GM19351 (cell line): ENCODE measurements around the gene SMIM41.
A peak's percentile ranks its signal among the peaks of the same experiment; 100 is the strongest.

Experiments
- ATAC-seq: cut with Tn5 transposase; IDR thresholded peaks from one replicate; pipeline ENCODE4 v1.9.1; 2021; ENCODE audit warnings: mild to moderate bottlenecking, moderate library complexity; ENCODE audit not compliant: unreplicated experiment

Gene SMIM41

GRCh38 chr12:52063082-52063924, 16.2 kb upstream of the SMIM41 start:
- ATAC-seq: no peak

DNA sequence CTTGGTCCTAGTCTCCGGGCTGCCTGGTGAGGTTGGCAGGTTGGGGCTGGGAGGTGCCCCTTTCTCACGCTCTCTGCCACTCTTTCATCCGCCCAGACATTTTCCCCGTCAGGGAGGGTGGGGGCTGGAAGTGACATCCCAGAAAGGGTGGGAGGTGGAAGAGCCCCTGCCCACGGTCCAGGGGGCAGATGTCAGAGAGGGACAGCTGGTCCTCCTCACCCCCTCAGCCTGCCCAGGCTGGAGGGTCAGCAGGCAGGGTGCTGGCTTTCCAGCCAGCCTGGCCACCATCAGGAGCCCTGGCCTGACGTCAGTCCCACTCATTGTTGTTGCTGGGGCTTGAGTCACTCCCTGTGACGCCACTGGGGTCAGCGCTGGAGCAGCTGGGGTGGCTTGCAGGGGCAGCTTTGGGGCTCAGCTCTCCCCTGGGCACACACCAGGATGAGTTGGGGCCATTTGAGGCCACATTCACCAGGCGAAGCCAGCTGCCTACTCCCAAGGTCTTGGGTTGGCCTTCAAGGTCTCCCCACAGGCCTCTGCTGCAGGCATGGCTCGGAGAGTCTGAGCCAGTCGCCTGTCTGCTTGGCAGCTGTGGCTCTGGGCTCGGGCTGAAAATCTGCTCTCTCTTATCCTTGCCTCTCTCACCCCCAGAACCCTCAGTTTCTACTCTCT, 15.4 kb upstream of the SMIM41 start:
- ATAC-seq: no peak

DNA sequence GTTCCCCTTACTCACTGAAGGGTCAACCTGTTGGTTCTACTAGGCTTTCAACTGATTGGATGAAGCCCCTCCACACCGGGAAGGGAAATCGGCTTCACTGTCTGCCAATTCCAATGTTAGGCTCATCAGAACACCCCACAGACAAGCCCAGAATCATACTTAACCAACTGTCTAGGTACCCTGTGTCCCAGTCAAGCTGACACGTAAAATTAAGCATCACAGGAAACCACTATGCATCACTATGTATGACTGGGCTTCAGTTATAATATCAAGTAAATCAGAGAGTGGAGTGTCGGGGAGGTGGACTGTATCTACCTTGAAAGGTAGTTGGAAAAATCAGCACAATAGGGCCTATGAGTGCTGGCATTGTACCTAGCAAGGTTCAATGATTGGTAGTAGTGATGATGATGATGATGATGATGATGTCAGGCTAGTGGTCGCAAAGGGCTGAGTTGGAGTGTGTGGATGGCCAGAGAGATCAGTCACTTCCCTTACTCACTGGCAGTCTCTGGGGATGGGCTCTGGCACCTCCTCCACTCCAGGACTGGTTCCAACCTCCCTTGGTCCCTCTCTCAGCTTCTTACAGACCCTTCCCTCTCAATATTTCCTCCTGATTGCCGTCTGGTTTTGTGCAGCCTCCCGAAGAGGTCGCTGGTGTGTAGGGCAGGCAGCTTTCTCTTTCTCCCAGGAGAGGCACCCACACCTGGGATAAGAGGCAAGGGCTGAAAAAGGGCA, 13.0 kb upstream of the SMIM41 start:
- ATAC-seq: no peak

- ATAC-seq: no peak
Observed at GRCh38 chr12:52067081-52067374, 12.5 kb upstream of the SMIM41 start.

DNA sequence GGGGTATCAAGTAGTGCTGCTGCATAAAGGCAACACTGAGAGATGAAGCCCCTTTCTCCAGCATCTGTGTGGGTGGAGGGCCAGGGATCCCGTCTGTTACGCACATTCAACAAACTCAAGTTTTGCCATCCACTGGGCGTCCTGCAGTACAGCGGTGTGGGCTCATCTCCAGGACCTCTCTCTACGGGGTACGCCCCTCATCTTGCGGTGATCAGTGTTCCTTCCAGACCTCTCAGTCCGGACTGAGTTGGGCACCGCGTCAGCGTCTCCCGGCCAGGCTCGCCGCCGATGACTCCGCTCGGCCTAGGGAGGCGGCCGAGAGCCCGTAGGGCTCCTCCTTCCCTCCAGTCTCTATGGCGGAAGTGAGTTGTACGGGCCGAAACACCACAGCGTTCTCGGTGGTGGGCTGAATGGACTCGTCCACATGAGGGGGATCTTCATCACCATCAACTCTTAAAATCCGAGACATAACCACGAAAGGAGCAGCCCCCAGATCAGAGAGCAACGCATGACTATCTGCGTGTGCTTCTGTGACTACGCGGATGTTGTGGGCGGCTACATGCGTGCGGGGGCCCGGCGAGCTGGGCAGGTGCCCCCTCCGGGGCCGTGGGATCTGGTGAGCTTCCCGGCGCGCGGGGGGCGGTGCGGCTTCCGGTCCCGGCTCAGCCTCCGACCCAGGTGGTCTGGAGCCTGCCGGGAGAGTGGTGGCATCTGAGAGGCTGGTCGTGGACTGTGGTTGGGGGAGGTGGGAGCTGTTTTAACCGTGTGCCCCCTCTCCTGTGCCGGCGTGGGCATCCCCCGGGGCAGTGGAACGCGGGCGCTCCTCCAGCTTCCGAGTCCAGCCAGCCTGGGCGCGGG, 9.9 kb upstream of the SMIM41 start, which contains the start of gene ATG101:
Gene ATG101, plus strand, starts transcription at position 652 of the 858 bp plus-strand sequence. CDS start 3,673 bp downstream, outside the sequence.
- peak; percentile 96 for ATAC-seq

DNA sequence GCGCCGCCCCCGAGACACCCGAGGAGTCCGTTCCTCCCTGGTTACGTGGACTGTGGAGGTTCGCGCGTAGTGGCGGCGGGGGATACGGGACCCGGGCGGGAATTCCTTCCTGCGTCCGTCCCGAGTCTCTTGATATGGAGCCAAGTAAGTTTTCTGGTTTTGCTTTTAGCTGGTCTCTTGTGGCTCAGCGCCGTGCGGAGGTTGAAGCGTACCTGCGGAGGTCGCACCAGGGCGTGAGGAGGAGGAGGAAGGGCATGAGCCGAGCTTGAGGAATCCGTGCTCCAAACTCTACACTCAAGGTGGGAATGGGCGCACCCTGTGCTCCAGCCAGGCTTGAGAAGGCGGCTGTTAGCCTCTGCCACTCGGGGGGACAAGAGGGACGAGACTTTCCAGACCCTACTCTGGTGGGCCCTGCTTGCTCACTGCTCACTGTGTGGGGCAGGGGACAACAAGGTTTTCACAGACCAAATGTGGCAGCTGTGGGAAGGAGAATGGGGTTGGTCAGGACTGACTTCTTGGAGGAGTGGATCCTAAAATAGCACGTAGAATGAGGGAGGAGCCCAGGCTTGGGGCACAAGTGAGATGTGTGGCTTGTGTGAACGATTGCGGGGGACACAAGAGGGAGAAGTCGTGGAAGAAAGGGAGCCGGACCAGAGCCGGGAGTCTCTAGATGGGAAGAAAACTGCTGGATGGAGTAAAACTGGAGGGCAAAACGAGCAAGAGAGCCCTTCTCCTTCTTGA, 9.1 kb upstream of the SMIM41 start:
- ATAC-seq: peak; percentile 27

DNA sequence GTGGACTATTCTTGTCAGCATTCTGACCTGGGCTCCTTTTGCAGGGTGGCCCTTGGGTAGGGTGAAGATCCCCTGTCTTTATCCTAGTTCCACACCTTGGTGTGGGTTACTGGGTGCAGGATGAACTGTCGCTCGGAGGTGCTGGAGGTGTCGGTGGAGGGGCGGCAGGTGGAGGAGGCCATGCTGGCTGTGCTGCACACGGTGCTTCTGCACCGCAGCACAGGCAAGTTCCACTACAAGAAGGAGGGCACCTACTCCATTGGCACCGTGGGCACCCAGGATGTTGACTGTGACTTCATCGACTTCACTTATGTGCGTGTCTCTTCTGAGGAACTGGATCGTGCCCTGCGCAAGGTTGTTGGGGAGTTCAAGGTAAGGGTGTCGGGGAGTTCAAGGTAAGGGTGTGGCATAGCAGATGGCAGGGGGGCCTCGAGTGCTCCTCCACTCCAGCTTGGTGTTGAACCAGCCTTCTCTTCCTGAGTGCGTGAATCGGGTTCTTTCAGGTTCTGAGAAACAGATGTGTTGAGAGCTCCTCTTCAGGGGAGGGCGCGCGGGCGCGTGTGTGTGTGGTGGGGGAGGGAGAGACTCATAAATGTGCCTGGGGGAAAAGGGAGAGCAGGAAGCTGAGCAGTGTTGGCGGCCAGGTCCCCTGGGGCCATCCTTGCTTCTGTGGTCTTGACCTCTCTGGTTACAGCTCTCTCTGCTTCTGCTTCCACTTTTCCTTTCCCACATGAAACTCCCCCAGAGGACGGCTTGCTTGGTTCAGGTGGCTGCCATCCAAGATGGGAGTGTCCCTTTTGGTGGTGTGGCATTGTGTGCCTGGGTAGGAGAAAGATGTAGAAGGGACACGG, 5.7 kb upstream of the SMIM41 start:
- ATAC-seq: no peak

- no peak for ATAC-seq
Observed at GRCh38 chr12:52074971-52075724, 4.4 kb upstream of the SMIM41 start.

DNA sequence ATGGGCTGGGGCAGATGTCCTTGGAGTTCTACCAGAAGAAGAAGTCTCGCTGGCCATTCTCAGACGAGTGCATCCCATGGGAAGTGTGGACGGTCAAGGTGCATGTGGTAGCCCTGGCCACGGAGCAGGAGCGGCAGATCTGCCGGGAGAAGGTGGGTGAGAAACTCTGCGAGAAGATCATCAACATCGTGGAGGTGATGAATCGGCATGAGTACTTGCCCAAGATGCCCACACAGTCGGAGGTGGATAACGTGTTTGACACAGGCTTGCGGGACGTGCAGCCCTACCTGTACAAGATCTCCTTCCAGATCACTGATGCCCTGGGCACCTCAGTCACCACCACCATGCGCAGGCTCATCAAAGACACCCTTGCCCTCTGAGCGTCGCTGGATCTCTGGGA, 2.7 kb upstream of the SMIM41 start:
- ATAC-seq: no peak

DNA sequence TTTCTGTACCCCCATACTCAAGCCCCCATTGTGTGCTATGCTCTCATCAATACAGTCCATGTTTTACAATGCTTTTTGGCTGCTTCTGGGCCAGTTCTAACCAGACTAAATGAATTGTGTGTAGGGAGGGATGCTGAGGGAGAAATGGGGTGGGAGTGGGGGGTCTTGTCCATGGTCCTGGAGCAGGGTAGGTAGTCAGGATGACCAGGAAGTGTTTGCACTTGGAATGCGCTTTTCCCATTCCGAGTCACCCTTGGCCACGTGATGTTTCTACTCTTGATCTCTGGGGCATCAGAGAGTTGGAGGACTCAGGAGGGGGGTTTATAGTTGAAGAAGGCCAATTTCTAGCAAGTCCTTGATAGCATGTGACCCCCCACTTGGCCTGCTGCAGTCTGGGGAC, 1.2 kb upstream of the SMIM41 start:
- ATAC-seq: no peak

DNA sequence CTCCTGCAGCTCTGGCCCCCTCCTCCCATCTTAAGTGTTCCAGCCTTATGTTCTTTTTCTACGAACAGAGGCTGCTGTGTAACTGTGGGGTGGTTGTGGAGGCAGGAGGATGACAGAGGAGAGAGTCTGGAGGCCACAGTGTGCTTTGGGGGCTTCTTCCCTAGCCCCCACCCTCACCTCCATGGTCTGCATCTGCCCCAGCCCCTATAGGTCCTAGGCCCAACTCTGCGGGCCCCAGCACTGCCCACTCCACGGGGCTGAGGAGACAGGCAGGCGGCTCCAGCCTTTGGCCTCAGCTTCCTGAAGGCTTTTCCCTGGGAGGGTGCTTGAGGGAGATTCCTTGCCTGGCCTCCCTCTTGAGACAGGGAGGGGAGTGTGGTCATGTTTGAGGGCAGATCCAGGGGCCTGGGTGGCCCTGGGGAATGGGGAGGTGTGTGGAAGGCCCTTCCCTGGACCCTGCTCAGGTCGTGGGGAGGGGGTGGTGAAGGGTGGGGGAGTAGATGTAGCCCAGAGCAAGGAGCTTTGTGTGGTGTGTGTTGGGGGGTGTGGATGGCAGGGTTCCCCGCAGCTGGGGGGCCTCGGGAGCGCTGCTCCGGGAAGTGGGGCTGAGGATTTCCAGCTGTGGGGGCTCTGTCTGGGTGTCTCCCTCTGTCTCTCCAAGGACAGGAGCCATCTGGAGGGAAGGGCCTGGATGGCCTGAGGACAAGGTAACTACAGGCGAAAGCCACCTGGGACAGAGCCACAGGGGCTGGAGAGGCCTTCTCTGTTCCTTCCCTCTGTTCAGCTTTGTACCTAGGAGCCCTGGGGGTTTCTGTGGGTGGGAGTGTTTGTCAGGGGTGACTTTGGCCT, 1.1 kb downstream of the SMIM41 start:
- ATAC-seq: no peak

DNA sequence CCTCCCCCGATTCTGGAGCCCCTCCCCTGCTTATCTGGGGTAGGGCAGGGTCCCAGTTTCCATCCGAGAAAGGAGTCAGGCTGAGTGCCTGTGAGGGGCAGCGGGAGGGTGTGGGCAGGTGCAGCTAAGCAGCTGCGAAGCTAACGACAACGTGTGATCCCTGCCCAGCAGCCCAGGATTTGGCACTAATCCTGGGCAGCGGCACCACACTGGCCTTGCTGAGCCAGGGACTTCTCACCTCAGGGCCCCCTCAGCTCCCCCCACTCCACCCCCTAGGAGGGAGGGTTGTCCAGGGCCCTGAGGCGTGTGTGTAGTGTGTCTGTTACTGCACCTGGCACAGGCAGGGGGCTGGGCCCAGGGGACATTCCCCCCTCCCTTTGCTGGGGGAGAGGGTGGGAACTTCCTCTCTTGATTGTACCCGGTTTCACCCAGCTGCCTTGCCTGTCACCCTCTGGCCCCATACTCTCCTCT, 1.8 kb downstream of the SMIM41 start:
- ATAC-seq: no peak

GRCh38 chr12:52082026-52082668, 2.6 kb downstream of the SMIM41 start:
- ATAC-seq: no peak

GRCh38 chr12:52082669-52082987, 3.1 kb downstream of the SMIM41 start:
- no peak for ATAC-seq

DNA sequence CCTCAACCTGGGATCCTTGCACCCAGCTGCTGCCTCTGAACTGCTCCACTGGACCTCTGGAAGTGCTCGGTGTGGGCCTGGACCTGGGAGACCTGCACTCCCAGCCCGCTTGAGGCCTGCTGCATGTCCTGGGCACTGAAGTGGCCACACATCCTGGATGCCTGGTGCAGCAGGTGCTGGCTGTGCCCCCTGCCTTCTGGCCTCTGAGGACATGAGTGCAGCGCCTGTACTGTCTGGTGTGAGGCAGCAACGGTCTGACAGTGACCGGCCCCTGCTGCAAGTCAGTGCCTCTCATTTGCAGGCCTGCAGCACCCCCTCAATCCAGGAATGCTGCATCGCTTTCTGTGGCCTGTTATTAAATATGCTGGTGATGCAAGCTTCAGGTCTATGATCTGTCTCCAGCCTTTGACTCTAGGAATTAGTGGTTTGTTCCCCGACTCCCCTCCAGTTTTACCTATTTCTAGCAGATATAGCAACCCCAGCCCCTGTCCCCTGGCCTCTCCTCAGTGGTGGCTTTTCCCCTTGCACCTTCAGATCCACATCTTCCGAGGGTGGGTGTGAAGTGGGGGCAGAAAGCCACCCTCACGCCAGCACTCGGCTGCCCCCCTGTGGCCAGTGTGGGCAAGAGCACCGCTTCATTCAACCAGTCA, 3.6 kb downstream of the SMIM41 start:
- no peak for ATAC-seq

DNA sequence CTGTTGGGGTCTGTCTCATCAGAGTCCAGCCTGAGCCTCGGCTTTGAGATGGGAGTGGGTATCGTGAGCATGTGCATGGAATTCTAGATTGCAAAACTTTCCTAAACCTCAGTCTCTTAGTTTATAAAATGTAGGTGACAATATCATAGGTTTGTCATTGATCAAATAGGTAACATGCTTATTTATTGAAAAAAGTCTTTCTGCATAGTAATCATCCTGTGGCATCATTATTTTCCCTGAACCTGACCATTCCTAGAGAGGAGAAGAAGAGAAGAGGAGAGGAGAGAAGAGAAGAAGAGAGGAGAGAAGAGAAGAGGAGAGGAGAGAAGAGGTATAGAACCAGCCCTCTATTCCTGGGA, 4.1 kb downstream of the SMIM41 start:
- ATAC-seq: no peak
